Smooth muscle cell of the coronary artery (primary cell): ENCODE results near the gene KLF8. TPM values are rescaled to one million over a fixed set of nuclear protein-coding genes. Genes with fewer than 3 reads are reported as not detected.

Source experiments
- total RNA-seq: library from RNA; depleted of rRNA; stranded (reverse); fragments of >200 nt; gene quantifications from 2 replicates; pipeline ENCODE4 v1.2.3, GENCODE V29; 2014; ENCODE audit warnings: low replicate concordance

The KLF8 gene
- 0.47 and 0.90 TPM in 2 replicates for total RNA-seq

GRCh38 chrX:56232221-56233082 lies at the start of gene KLF8:
TSS of gene KLF8 (plus strand) at chrX:56232356. CDS start at chrX:56233335, 979 bp downstream.

